ENCODE results near the gene CBARP. TPM values are rescaled to one million over a fixed set of nuclear protein-coding genes. Genes with fewer than 3 reads are reported as not detected.

The CBARP gene
- total and polyA plus RNA-seq, 2 of the 13 experiments (the other 11 are each of a cell fraction or from before 2014, with no cell fraction given), result 1.2 to 1.4 TPM

- 0 out of 2 replicates have a peak, but pooled peaks have one; percentile 8 for TF ChIP-seq FOXA3 (CRISPR knock-in tag; IDR thresholded peaks at IDR 0.05)
- TF ChIP-seq, protein P1, sequence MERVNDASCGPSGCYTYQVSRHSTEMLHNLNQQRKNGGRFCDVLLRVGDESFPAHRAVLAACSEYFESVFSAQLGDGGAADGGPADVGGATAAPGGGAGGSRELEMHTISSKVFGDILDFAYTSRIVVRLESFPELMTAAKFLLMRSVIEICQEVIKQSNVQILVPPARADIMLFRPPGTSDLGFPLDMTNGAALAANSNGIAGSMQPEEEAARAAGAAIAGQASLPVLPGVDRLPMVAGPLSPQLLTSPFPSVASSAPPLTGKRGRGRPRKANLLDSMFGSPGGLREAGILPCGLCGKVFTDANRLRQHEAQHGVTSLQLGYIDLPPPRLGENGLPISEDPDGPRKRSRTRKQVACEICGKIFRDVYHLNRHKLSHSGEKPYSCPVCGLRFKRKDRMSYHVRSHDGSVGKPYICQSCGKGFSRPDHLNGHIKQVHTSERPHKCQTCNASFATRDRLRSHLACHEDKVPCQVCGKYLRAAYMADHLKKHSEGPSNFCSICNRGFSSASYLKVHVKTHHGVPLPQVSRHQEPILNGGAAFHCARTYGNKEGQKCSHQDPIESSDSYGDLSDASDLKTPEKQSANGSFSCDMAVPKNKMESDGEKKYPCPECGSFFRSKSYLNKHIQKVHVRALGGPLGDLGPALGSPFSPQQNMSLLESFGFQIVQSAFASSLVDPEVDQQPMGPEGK (CRISPR knock-in tag; IDR thresholded peaks at IDR 0.05), result peak; percentile 69; the same call in 1 of the 2 replicates
- peak; percentile 54; the same call in 1 of the 2 replicates for TF ChIP-seq BCL6 (CRISPR knock-in tag; IDR thresholded peaks at IDR 0.05)
- no peak for TF ChIP-seq ZNF343 (CRISPR knock-in tag; IDR thresholded peaks at IDR 0.05)
- TF ChIP-seq AGO2 (optimal IDR thresholded peaks at IDR 0.05; ENCODE audit: low read depth, low read length), result peak; percentile 64
- TF ChIP-seq ZNF3 (CRISPR knock-in tag; IDR thresholded peaks at IDR 0.05), result peak; percentile 46; the same call in 1 of the 2 replicates
- TF ChIP-seq ZNF24 (IDR thresholded peaks at IDR 0.05), result 0 out of 2 replicates have a peak, but pooled peaks have one; percentile 27
- TF ChIP-seq SMAD3 (CRISPR knock-in tag; IDR thresholded peaks at IDR 0.05), result no peak
- no peak for TF ChIP-seq ZNF720 (CRISPR knock-in tag; IDR thresholded peaks at IDR 0.05)
- TF ChIP-seq FOSL2 (CRISPR knock-in tag; IDR thresholded peaks at IDR 0.05), result peak; percentile 43; the same call in 1 of the 2 replicates
- no peak for TF ChIP-seq ZKSCAN1 (IDR thresholded peaks at IDR 0.05; ENCODE audit: low read length)
- no peak for TF ChIP-seq ZNF747 (CRISPR knock-in tag; IDR thresholded peaks at IDR 0.05; ENCODE audit: borderline replicate concordance)
- TF ChIP-seq MLX (CRISPR knock-in tag; IDR thresholded peaks at IDR 0.05), result no peak
- TF ChIP-seq, protein P2, sequence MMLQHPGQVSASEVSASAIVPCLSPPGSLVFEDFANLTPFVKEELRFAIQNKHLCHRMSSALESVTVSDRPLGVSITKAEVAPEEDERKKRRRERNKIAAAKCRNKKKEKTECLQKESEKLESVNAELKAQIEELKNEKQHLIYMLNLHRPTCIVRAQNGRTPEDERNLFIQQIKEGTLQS (CRISPR knock-in tag; IDR thresholded peaks at IDR 0.05), result 0 out of 2 replicates have a peak, but pooled peaks have one; percentile 19
- peak; percentile 58; the same call in 1 of the 2 replicates for TF ChIP-seq CEBPB (IDR thresholded peaks at IDR 0.05; ENCODE audit: borderline replicate concordance, low read depth, low read length)
- no peak for TF ChIP-seq FOXP1 (IDR thresholded peaks at IDR 0.05)
- TF ChIP-seq FOXP1 (CRISPR knock-in tag; IDR thresholded peaks at IDR 0.05), result 0 out of 2 replicates have a peak, but pooled peaks have one; percentile 27
- TF ChIP-seq RXRA (CRISPR knock-in tag; IDR thresholded peaks at IDR 0.05), result peak; percentile 61
- peak; percentile 84 for TF ChIP-seq ZBTB7A (CRISPR knock-in tag; IDR thresholded peaks at IDR 0.05)
- TF ChIP-seq, protein P3, sequence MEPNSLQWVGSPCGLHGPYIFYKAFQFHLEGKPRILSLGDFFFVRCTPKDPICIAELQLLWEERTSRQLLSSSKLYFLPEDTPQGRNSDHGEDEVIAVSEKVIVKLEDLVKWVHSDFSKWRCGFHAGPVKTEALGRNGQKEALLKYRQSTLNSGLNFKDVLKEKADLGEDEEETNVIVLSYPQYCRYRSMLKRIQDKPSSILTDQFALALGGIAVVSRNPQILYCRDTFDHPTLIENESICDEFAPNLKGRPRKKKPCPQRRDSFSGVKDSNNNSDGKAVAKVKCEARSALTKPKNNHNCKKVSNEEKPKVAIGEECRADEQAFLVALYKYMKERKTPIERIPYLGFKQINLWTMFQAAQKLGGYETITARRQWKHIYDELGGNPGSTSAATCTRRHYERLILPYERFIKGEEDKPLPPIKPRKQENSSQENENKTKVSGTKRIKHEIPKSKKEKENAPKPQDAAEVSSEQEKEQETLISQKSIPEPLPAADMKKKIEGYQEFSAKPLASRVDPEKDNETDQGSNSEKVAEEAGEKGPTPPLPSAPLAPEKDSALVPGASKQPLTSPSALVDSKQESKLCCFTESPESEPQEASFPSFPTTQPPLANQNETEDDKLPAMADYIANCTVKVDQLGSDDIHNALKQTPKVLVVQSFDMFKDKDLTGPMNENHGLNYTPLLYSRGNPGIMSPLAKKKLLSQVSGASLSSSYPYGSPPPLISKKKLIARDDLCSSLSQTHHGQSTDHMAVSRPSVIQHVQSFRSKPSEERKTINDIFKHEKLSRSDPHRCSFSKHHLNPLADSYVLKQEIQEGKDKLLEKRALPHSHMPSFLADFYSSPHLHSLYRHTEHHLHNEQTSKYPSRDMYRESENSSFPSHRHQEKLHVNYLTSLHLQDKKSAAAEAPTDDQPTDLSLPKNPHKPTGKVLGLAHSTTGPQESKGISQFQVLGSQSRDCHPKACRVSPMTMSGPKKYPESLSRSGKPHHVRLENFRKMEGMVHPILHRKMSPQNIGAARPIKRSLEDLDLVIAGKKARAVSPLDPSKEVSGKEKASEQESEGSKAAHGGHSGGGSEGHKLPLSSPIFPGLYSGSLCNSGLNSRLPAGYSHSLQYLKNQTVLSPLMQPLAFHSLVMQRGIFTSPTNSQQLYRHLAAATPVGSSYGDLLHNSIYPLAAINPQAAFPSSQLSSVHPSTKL (CRISPR knock-in tag; IDR thresholded peaks at IDR 0.05), result 0 out of 2 replicates have a peak, but pooled peaks have one; percentile 16
- peak; percentile 72 for TF ChIP-seq SP5 (CRISPR knock-in tag; IDR thresholded peaks at IDR 0.05; ENCODE audit: borderline replicate concordance, low read depth)
- no peak for TF ChIP-seq FOXC1 (CRISPR knock-in tag; IDR thresholded peaks at IDR 0.05; ENCODE audit: borderline replicate concordance)
- 0 out of 2 replicates have a peak, but pooled peaks have one; percentile 1 for TF ChIP-seq SSRP1 (CRISPR knock-in tag; IDR thresholded peaks at IDR 0.05)
- TF ChIP-seq CHCHD3 (CRISPR knock-in tag; IDR thresholded peaks at IDR 0.05), result 0 out of 2 replicates have a peak, but pooled peaks have one; percentile 19
Measured at GRCh38 chr19:1259876-1260748, 22.3 kb upstream of the CBARP start (continued).
